Stimulated activated CD8-positive, alpha-beta memory T cell treated with anti-CD3 and anti-CD28 coated beads, Interleukin-7, amount 100 ng/mL, for 48 hours (primary cell): ENCODE results near the gene CSH2.
"Not testable (repeated sequence)": the region's sequence is repeated elsewhere in the genome, so short reads cannot be mapped to it uniquely, and the experiment has no call there.

ENCODE experiments used
- DNase-seq, 2 donors: peaks; one replicate each; pipeline ENCODE4 v3.0.0-alpha.2; 2020; ENCODE audit warnings: low read depth in 1 of 2; ENCODE audit errors: extremely low read depth in 1 of 2

The CSH2 gene

DNA sequence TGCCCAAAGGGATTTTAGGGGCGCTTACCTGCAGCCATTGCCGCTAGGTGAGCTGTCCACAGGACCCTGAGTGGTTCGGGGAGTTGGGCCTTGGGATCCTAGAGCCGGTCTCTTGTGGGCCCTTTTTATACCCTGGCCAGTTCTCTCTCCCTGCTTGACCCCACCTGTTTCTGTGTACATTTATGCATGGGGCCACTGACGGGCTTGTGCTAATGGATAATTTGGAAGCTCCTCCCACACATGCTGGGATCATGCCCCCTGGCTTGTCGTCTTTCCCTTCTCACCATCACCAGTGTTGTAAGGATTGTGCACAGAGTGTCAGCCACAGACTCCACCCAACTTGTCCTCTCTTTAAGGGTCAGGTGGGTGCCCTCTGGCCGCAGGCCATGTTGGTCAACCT lies at the start of gene CSH2:
TSS of gene CSH2 (minus strand) at position 101 of the 400 bp plus-strand sequence. CDS start at position 38, 63 bp downstream.
- not testable (repeated sequence) for DNase-seq

DNA sequence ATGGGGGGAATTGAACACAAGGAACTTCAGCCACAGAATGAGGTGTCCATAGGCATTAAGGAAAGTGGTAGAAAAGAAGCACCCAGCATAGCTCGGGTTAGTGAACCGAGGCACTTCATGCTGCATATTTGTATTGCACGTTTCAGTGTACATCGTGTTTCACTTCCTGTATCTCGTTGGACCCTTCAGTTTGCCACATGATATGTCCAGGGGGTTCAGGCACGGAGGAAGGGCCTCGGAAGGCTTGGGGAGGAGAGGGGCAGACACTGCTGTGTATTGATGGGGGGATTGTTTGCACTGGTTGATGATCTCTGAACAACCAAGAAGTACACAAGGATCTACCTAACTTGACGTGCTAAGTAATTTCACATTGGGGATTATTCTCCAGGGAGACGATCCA lies 48.9 kb upstream of the CSH2 start:
- DNase-seq: not testable (repeated sequence)

GRCh38 chr17:63920779-63921178 lies 47.3 kb upstream of the CSH2 start:
- DNase-seq: not testable (repeated sequence)

GRCh38 chr17:63920050-63920449 lies 46.6 kb upstream of the CSH2 start:
- DNase-seq: not testable (repeated sequence)

- DNase-seq: peak; percentile 29 to 58
Measured at GRCh38 chr17:63919311-63919723, 45.8 kb upstream of the CSH2 start.

DNA sequence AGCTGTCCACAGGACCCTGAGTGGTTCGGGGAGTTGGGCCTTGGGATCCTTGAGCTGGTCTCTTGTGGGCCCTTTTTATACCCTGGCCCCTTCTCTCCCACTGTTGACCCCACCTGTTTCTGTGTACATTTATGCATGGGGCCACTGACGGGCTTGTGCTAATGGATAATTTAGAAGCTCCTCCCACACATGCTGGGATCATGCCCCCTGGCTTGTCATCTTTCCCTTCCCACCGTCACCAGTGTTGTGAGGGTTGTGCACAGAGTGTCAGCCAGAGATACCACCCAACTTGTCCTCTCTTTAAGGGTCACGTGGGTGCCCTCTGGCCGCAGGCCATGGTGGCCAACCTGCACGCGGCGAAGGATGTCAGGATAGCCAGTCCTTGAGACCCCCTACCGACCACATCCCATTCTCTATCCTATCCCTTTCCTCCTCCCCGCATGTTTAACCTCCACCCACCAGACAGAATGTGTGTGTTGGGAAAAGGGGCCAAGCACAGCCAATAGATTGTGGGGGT lies 45.4 kb upstream of the CSH2 start, which contains the start of gene GH1:
TSS of gene GH1 (minus strand) at position 51 of the 517 bp plus-strand sequence. CDS start 63 bp downstream, outside the sequence.
- not testable (repeated sequence) for DNase-seq

GRCh38 chr17:63918305-63918704 lies 44.8 kb upstream of the CSH2 start:
- DNase-seq: no peak

GRCh38 chr17:63917646-63918045 lies 44.2 kb upstream of the CSH2 start:
- no peak for DNase-seq

DNA sequence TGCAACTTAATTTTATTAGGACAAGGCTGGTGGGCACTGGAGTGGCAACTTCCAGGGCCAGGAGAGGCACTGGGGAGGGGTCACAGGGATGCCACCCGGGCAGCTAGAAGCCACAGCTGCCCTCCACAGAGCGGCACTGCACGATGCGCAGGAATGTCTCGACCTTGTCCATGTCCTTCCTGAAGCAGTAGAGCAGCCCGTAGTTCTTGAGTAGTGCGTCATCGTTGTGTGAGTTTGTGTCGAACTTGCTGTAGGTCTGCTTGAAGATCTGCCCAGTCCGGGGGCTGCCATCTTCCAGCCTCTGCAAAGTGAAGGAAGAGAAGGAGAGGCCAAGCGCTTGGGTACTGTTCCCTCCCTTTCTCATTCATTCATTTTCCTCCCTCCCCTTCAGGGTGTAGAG lies 43.7 kb upstream of the CSH2 start:
- not testable (repeated sequence) for DNase-seq

DNA sequence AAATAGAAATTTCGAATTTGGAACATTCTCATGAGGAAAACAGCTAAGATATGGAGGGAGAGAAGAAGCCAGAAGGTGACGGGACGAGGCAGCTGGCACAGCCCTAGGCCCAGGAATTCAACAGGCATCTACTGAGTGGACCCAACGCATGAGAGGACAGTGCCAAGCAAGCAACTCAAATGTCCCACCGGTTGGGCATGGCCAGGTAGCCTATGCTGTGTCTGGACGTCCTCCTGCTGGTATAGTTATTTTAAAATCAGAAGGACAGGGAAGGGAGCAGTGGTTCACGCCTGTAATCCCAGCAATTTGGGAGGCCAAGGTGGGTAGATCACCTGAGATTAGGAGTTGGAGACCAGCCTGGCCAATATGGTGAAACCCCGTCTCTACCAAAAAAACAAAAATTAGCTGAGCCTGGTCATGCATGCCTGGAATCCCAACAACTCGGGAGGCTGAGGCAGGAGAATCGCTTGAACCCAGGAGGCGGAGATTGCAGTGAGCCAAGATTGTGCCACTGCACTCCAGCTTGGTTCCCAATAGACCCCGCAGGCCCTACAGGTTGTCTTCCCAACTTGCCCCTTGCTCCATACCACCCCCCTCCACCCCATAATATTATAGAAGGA lies 43.2 kb upstream of the CSH2 start:
- DNase-seq: no peak

- DNase-seq: not testable (repeated sequence)
Measured at GRCh38 chr17:63915753-63916152, 42.3 kb upstream of the CSH2 start.

- no peak for DNase-seq
Measured at GRCh38 chr17:63914471-63914870, 41.0 kb upstream of the CSH2 start.

- peak; percentile 26 to 48 for DNase-seq
Measured at GRCh38 chr17:63911657-63912100, 38.2 kb upstream of the CSH2 start.

- no peak for DNase-seq
Measured at GRCh38 chr17:63911041-63911635, 37.7 kb upstream of the CSH2 start, which contains the start of gene CSHL1. CSHL1 (minus strand) TSS chr17:63911258; CDS start chr17:63911196, 62 bp downstream.

DNA sequence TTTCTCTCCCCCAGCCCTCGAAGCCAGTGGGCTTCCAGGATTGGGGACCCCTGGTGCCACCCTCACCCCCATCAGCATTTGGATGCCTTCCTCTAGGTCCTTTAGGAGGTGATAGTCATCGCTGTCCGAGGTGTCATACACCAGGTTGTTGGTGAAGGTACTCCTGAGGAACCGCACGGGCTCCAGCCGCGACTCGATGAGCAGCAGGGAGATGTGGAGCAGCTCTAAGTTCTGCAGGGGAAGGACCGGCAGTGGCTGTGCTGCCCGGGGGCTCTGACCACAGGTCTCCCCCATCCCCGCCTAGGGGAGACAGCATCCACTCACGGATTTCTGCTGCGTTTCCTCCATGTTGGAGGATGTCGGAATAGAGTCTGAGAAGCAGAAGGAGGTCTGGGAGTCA lies 36.6 kb upstream of the CSH2 start:
- DNase-seq: no peak

DNA sequence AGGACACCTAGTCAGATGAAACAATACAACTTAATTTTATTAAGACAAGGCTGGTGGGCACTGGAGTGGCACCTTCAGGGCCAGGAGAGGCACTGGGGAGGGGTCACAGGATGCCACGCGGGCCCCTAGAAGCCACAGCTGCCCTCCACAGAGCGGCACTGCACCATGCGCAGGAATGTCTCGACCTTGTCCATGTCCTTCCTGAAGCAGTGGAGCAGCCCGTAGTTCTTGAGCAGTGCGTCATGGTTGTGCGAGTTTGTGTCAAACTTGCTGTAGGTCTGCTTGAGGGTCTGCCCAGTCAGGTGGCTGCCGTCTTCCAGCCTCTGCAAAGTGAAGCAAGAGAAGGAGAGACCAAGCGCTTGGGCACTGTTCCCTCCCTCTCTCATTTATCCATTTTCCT lies 36.1 kb upstream of the CSH2 start:
- not testable (repeated sequence) for DNase-seq

DNA sequence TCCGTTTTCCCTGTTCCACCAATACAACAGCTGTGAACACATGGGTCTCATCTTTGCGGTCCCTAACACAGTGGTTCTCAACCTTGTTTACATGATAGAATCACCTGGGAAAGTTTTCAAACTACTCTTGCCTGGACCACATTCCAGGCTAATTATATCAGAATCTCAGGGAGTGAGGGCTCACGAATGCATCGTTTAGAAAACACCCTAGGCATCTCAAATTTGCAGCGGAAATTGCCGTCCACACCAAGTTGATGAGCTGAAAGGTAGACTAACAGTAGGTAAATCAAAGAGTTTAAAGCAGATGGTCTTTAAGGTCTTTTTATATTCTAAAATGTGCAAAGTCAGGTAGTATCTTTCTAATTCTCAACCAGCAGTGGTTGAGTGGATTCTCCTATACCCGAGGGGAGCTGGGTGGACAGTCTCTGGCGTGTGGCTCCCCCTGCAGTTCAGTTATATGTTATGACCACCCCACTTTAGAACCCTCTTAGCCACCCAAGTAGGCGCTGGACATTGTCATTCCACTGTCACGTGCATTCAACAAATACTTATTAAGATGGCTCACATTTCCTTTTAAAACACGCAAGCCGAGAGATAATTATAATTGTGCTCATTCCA lies 33.8 kb upstream of the CSH2 start:
- DNase-seq: not testable (repeated sequence)

DNA sequence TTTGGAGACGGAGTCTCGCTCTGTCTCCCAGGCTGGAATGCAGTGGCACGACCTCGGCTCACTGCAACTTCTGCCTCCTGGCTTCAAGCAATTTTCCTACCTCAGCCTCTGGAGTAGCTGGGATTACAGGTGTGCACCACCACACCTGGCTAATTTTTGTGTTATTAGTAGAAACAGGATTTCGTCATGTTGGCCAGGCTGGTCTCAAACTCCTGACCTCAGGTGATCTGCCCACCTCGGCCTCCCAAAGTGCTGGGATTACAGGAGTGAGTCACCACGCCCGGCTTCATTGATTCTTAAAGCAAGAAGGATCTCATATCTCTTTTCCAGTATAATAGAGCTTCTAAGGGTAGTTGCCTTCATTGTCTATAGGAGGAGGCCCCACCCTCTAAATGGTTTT lies 31.3 kb upstream of the CSH2 start:
- not testable (repeated sequence) for DNase-seq

DNA sequence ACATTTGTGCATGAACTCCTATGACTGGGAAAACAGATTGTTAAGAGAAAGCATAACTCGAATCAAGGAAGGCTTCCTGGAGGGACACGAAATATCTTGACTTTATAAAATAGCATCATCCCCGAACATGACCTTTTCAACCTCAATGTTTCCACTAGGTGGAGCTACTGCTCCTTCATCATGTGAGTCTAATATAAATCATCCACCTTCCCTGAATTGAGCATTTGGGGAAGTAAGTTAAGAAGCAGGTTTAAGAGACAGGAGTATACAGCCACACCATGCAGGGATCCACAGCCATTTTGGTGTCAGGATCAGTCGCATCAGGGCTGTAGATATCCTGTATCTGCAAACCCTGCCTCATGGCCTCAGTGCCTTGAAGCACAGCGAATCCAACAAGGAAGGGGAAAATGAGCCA lies 30.3 kb upstream of the CSH2 start:
- DNase-seq: not testable (repeated sequence)

- DNase-seq: not testable (repeated sequence)
Measured at GRCh38 chr17:63901971-63902370, 28.5 kb upstream of the CSH2 start.
